Mesendoderm (in vitro differentiated cells): ENCODE results near the gene IL19.

ENCODE experiments used
- DNase-seq: peaks from one replicate; pipeline ENCODE4 v3.0.0; 2013
- H2AK5ac ChIP-seq: 2 replicates; pipeline ENCODE4 v1.6.1; 2013; ENCODE audit warnings: low read length, inconsistent platforms
- H2BK120ac ChIP-seq: 2 replicates; pipeline ENCODE4 v1.6.1; 2013; ENCODE audit warnings: low read depth, mild to moderate bottlenecking, low read length, moderate library complexity, mixed read lengths
- H2BK15ac ChIP-seq: replicated peaks from 2 replicates; pipeline ENCODE4 v1.6.1; 2013; ENCODE audit warnings: low read depth, mild to moderate bottlenecking, moderate library complexity
- H2BK5ac ChIP-seq: 2 replicates; pipeline ENCODE4 v1.6.1; 2013; ENCODE audit warnings: low read length, inconsistent platforms
- H3K18ac ChIP-seq: 2 replicates; pipeline ENCODE4 v1.6.1; 2013; ENCODE audit warnings: mild to moderate bottlenecking, low read length, mixed read lengths
- H3K23ac ChIP-seq: one replicate; pipeline ENCODE4 v1.6.1; 2013; ENCODE audit warnings: low read length
- H3K27ac ChIP-seq: 2 replicates; pipeline ENCODE4 v1.5.1; 2013; ENCODE audit warnings: low read depth, mild to moderate bottlenecking, inconsistent platforms, low read length, moderate library complexity
- H3K27me3 ChIP-seq: 2 replicates; pipeline ENCODE4 v1.6.1; 2013; ENCODE audit warnings: low read length, control low read depth, mild to moderate bottlenecking, inconsistent platforms; ENCODE audit not compliant: insufficient read depth, poor library complexity
- H3K36me3 ChIP-seq: 2 replicates; pipeline ENCODE4 v1.6.1; 2013; ENCODE audit warnings: low read length, inconsistent platforms; ENCODE audit not compliant: control insufficient read depth, insufficient read depth
- H3K4ac ChIP-seq: one replicate; pipeline ENCODE4 v1.6.1; 2013; ENCODE audit warnings: low read depth, mild to moderate bottlenecking, low read length, moderate library complexity
- H3K4me1 ChIP-seq: 2 replicates; pipeline ENCODE4 v1.6.1; 2013; ENCODE audit warnings: low read depth, low read length, inconsistent platforms; ENCODE audit not compliant: control insufficient read depth
- H3K4me2 ChIP-seq: 2 replicates; pipeline ENCODE4 v1.6.1; 2013; ENCODE audit warnings: low read length
- H3K4me3 ChIP-seq: 2 replicates; pipeline ENCODE4 v1.5.1; 2013; ENCODE audit warnings: mild to moderate bottlenecking, low read length
- H3K56ac ChIP-seq: one replicate; pipeline ENCODE4 v1.6.1; 2013; ENCODE audit warnings: low read length
- H3K79me1 ChIP-seq: 2 replicates; pipeline ENCODE4 v1.6.1; 2013; ENCODE audit warnings: low read length, inconsistent platforms
- H3K79me2 ChIP-seq: 2 replicates; pipeline ENCODE4 v1.6.1; 2013; ENCODE audit warnings: mild to moderate bottlenecking, low read length; ENCODE audit not compliant: control insufficient read depth, insufficient read depth
- H3K9ac ChIP-seq: 2 replicates; pipeline ENCODE4 v1.6.1; 2013; ENCODE audit warnings: low read length, inconsistent platforms
- H4K5ac ChIP-seq: one replicate; pipeline ENCODE4 v1.6.1; 2013; ENCODE audit warnings: low read length
- H4K8ac ChIP-seq: one replicate; pipeline ENCODE4 v1.6.1; 2013; ENCODE audit warnings: low read depth, mild to moderate bottlenecking, control low read depth, low read length, moderate library complexity
- WGBS: extraction: QIAGEN DNeasy Blood & Tissue Kit; methylation state at CpG from one replicate; pipeline ENCODE4 v1.1.7; 2013; ENCODE audit warnings: low lambda C conversion rate, missing lambda C conversion rate; ENCODE audit not compliant: insufficient coverage; ENCODE audit errors: extremely low coverage; 5-methylcytosine and 5-hydroxymethylcytosine counted together

The IL19 gene

DNA sequence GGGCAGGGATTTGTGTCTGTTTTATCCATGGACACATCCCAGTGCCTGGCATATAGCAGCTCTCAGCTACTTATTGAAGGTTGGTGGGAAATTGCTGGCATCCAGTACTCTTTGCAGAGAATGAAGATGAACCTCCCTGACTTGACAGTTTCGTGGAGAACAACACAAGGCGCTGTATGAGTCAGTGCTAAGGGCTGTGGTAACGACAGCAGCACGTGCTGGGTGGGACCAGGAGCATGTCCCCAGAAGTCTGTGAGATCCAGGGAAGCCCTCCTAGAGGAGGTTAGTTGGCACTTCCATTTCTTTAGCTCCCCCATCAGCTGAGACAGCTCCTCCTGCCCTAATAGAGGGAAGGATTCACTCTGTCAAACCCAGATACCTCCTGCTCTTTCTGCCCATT is 25.9 kb upstream of the IL19 start:
- H3K27ac ChIP-seq = no peak overlapping the region
- H3K4me2 ChIP-seq = no peak overlapping the region
- H2BK15ac ChIP-seq = no peak overlapping the region
- WGBS = no CpG with 5 or more reads among the region's 4 CpGs
- H2BK120ac ChIP-seq = no peak overlapping the region
- H3K4me1 ChIP-seq = peaks cover 3% of the 10 kb centered on the region
- H3K56ac ChIP-seq = no peak overlapping the region
- H3K9ac ChIP-seq = no peak overlapping the region
- no peaks in the 10 kb centered on the region for H3K36me3 ChIP-seq
- no peak overlapping the region for H3K4me3 ChIP-seq
- H3K4ac ChIP-seq = no peak overlapping the region
- H2AK5ac ChIP-seq = no peak overlapping the region
- no peaks in the 10 kb centered on the region for H3K79me2 ChIP-seq
- H3K18ac ChIP-seq = no peak overlapping the region
- H3K23ac ChIP-seq = no peak overlapping the region
- no peak overlapping the region for H4K5ac ChIP-seq
- H3K79me1 ChIP-seq = no peaks in the 10 kb centered on the region
- DNase-seq = no peak
- H2BK5ac ChIP-seq = no peak overlapping the region
- H4K8ac ChIP-seq = no peak overlapping the region
- no peaks in the 10 kb centered on the region for H3K27me3 ChIP-seq

DNA sequence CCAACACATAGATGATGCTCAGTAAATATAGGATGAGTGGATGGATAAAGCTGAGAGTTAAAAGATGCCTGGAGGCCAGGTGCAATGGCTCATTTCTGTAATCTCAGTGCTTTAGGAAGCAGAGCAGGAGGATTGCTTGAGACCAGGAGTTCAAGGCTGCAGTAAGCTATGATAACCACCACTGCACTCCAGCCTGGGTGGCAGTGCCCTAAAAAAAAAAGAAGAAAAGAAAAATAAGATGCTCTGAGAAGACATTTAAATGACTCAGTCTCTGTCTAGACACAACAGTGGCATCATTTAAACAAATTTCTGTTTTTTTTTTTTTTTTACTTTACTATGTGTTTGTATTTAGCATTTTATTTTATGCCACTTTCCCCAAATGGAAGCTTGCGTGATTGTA is 25.3 kb upstream of the IL19 start:
- no peak overlapping the region for H3K4me2 ChIP-seq
- no peak overlapping the region for H3K23ac ChIP-seq
- WGBS = no CpG with 5 or more reads among the region's 1 CpG
- no peak overlapping the region for H2BK120ac ChIP-seq
- H3K4me1 ChIP-seq = peaks cover 3% of the 10 kb centered on the region
- no peak overlapping the region for H3K4me3 ChIP-seq
- H2BK5ac ChIP-seq = no peak overlapping the region
- no peak overlapping the region for H3K18ac ChIP-seq
- H3K9ac ChIP-seq = no peak overlapping the region
- H4K5ac ChIP-seq = no peak overlapping the region
- no peaks in the 10 kb centered on the region for H3K79me2 ChIP-seq
- DNase-seq = no peak
- no peak overlapping the region for H3K56ac ChIP-seq
- H4K8ac ChIP-seq = no peak overlapping the region
- no peaks in the 10 kb centered on the region for H3K36me3 ChIP-seq
- no peak overlapping the region for H2AK5ac ChIP-seq
- H2BK15ac ChIP-seq = no peak overlapping the region
- no peaks in the 10 kb centered on the region for H3K27me3 ChIP-seq
- H3K79me1 ChIP-seq = no peaks in the 10 kb centered on the region
- no peak overlapping the region for H3K4ac ChIP-seq
- no peak overlapping the region for H3K27ac ChIP-seq

GRCh38 chr1:206748348-206749030 is 22.1 kb upstream of the IL19 start:
- Histone ChIP-seq H3K27me3 (no peaks in the 10 kb centered on the region), H3K4ac (no peak overlapping the region), H3K27ac (no peak overlapping the region), H3K4me3 (no peak overlapping the region), H3K79me1 (no peaks in the 10 kb centered on the region), H3K4me2 (no peak overlapping the region), H4K5ac (no peak overlapping the region), H3K4me1 (peaks cover 3% of the 10 kb centered on the region), H2BK15ac (no peak overlapping the region), H3K79me2 (no peaks in the 10 kb centered on the region), H3K36me3 (no peaks in the 10 kb centered on the region), H2BK5ac (no peak overlapping the region), H4K8ac (no peak overlapping the region), H3K23ac (no peak overlapping the region), H2BK120ac (no peak overlapping the region), H2AK5ac (no peak overlapping the region), H3K18ac (no peak overlapping the region), H3K56ac (no peak overlapping the region), H3K9ac (no peak overlapping the region)
- WGBS = no CpG with 5 or more reads among the region's 3 CpGs
- DNase-seq = no peak

DNA sequence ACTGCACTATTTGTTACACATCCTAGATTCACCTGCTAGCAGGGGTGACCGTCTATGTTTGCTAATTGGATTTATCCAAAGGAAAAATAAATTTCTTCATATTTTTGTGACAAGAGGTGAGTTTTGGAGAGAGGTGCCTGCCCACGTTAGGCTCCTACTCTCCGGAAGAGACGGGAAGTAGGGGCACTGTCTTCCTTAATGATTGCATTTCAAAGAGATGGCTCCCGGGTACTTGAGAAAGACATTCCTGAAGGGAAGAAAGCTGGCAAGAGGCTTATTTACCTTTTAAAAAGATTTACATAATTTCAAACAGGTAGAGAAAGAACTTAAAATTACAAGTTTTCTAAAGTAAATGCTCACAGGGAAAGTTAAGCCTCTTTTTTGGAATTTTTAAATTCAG is 18.7 kb upstream of the IL19 start:
- Histone ChIP-seq H3K79me1 (no peaks in the 10 kb centered on the region), H3K9ac (no peak overlapping the region), H3K4me2 (no peak overlapping the region), H3K18ac (no peak overlapping the region), H2BK15ac (no peak overlapping the region), H2BK120ac (no peak overlapping the region), H3K27ac (no peak overlapping the region), H3K27me3 (no peaks in the 10 kb centered on the region), H4K8ac (no peak overlapping the region), H3K79me2 (no peaks in the 10 kb centered on the region), H4K5ac (no peak overlapping the region), H3K36me3 (no peaks in the 10 kb centered on the region), H3K4ac (no peak overlapping the region), H2BK5ac (no peak overlapping the region), H3K56ac (no peak overlapping the region), H3K4me3 (no peak overlapping the region), H3K4me1 (peaks cover 3% of the 10 kb centered on the region), H2AK5ac (no peak overlapping the region), H3K23ac (no peak overlapping the region)
- no CpG with 5 or more reads among the region's 5 CpGs for WGBS
- DNase-seq = no peak

GRCh38 chr1:206752481-206752880 is 18.1 kb upstream of the IL19 start:
- H2BK15ac ChIP-seq = no peak overlapping the region
- H3K9ac ChIP-seq = no peak overlapping the region
- no peaks in the 10 kb centered on the region for H3K79me2 ChIP-seq
- no peak overlapping the region for H3K56ac ChIP-seq
- H3K18ac ChIP-seq = no peak overlapping the region
- no peaks in the 10 kb centered on the region for H3K79me1 ChIP-seq
- no peak overlapping the region for H2BK120ac ChIP-seq
- no peaks in the 10 kb centered on the region for H3K36me3 ChIP-seq
- H3K27me3 ChIP-seq = no peaks in the 10 kb centered on the region
- H4K8ac ChIP-seq = no peak overlapping the region
- H3K4me3 ChIP-seq = no peak overlapping the region
- WGBS = no CpG with 5 or more reads among the region's 2 CpGs
- no peak overlapping the region for H3K23ac ChIP-seq
- H3K4me2 ChIP-seq = no peak overlapping the region
- peaks cover 3% of the 10 kb centered on the region for H3K4me1 ChIP-seq
- H2BK5ac ChIP-seq = no peak overlapping the region
- H3K27ac ChIP-seq = no peak overlapping the region
- H4K5ac ChIP-seq = no peak overlapping the region
- H2AK5ac ChIP-seq = no peak overlapping the region
- no peak for DNase-seq
- H3K4ac ChIP-seq = no peak overlapping the region

GRCh38 chr1:206753141-206753540 is 17.4 kb upstream of the IL19 start:
- Histone ChIP-seq H3K23ac (no peak overlapping the region), H3K79me2 (no peaks in the 10 kb centered on the region), H3K4me1 (peaks cover 3% of the 10 kb centered on the region), H3K4me3 (no peak overlapping the region), H3K9ac (no peak overlapping the region), H3K18ac (no peak overlapping the region), H2AK5ac (no peak overlapping the region), H3K56ac (no peak overlapping the region), H2BK15ac (no peak overlapping the region), H2BK5ac (no peak overlapping the region), H3K4me2 (no peak overlapping the region), H4K8ac (no peak overlapping the region), H3K79me1 (no peaks in the 10 kb centered on the region), H2BK120ac (no peak overlapping the region), H3K27ac (no peak overlapping the region), H4K5ac (no peak overlapping the region), H3K27me3 (no peaks in the 10 kb centered on the region), H3K4ac (no peak overlapping the region), H3K36me3 (no peaks in the 10 kb centered on the region)
- DNase-seq = no peak
- WGBS = no CpG with 5 or more reads among the region's 3 CpGs
